ENCODE data around the gene ZDHHC17. TPM values are rescaled to one million over a fixed set of nuclear protein-coding genes. Genes with fewer than 3 reads are reported as not detected.

ZDHHC17 gene
- total RNA-seq, 1 donor from 2014 or later = 17.0 TPM

DNA sequence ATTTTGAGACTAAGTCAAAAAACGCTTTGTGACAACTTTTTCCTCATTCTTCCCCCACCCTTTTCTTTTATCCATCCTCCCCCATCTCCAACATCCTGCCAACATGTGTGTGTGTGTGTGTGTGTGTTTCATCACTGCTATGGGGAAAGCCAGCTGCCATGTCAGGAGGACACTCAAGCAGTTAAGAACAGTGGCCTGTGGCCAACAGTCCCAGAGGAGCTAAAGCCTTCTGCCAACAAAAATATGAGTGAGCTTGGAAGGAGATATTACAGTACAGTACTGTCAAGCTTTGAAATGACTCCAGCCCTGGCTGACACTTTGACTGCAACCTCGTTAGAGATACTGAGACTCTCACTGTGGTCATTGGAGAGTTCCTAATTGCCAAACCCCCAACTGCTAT lies 119.9 kb downstream of the ZDHHC17 start:
- peak; percentile 74 for DNase-seq

GRCh38 chr12:76888775-76889174 lies 124.9 kb downstream of the ZDHHC17 start:
- no peaks in the 10 kb centered on the region for H3K36me3 ChIP-seq
- H3K27ac ChIP-seq (replicated peaks) = no peak overlapping the region
- H3K27me3 ChIP-seq (ENCODE audit: low read depth) = no peaks in the 10 kb centered on the region
- no peak for DNase-seq
- peaks cover 6% of the 10 kb centered on the region for H3K9me3 ChIP-seq (replicated peaks)
- TF ChIP-seq, protein P1, sequence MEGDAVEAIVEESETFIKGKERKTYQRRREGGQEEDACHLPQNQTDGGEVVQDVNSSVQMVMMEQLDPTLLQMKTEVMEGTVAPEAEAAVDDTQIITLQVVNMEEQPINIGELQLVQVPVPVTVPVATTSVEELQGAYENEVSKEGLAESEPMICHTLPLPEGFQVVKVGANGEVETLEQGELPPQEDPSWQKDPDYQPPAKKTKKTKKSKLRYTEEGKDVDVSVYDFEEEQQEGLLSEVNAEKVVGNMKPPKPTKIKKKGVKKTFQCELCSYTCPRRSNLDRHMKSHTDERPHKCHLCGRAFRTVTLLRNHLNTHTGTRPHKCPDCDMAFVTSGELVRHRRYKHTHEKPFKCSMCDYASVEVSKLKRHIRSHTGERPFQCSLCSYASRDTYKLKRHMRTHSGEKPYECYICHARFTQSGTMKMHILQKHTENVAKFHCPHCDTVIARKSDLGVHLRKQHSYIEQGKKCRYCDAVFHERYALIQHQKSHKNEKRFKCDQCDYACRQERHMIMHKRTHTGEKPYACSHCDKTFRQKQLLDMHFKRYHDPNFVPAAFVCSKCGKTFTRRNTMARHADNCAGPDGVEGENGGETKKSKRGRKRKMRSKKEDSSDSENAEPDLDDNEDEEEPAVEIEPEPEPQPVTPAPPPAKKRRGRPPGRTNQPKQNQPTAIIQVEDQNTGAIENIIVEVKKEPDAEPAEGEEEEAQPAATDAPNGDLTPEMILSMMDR (IDR thresholded peaks at IDR 0.05; ENCODE audit: borderline replicate concordance) = no peak
- peaks cover 5% of the 10 kb centered on the region for H3K4me1 ChIP-seq
- H3K4me3 ChIP-seq = no peak overlapping the region
- intact Hi-C loops (cut with micrococcal nuclease) = no loop called here

More for the DNA sequence above, 119.9 kb downstream of the ZDHHC17 start:
- Histone ChIP-seq H3K9me3 (replicated peaks) (peaks cover 15% of the 10 kb centered on the region), H3K36me3 (no peaks in the 10 kb centered on the region), H3K4me3 (no peak overlapping the region), H3K27me3 (ENCODE audit: low read depth) (no peaks in the 10 kb centered on the region), H3K4me1 (peaks cover 27% of the 10 kb centered on the region), H3K27ac (replicated peaks) (peak overlapping the region; percentile 44)
- intact Hi-C loops (cut with micrococcal nuclease) = no loop called here
- TF ChIP-seq, protein P1 (IDR thresholded peaks at IDR 0.05; ENCODE audit: borderline replicate concordance) = no peak

- TF ChIP-seq, protein P1 (IDR thresholded peaks at IDR 0.05; ENCODE audit: borderline replicate concordance) = no peak
- no peak for DNase-seq
- H3K9me3 ChIP-seq (replicated peaks) = peaks cover 14% of the 10 kb centered on the region
- H3K4me1 ChIP-seq = no peaks in the 10 kb centered on the region
- H3K27ac ChIP-seq (replicated peaks) = no peak overlapping the region
- intact Hi-C loops (cut with micrococcal nuclease) = no loop called here
- no peak overlapping the region for H3K4me3 ChIP-seq
- no peaks in the 10 kb centered on the region for H3K27me3 ChIP-seq (ENCODE audit: low read depth)
- H3K36me3 ChIP-seq = no peaks in the 10 kb centered on the region
Observed at GRCh38 chr12:76890151-76891143, 126.5 kb downstream of the ZDHHC17 start.

GRCh38 chr12:76891609-76892008 lies 127.7 kb downstream of the ZDHHC17 start:
- peaks cover 14% of the 10 kb centered on the region for H3K9me3 ChIP-seq (replicated peaks)
- TF ChIP-seq, protein P1 (IDR thresholded peaks at IDR 0.05; ENCODE audit: borderline replicate concordance) = no peak
- intact Hi-C loops (cut with micrococcal nuclease) = no loop called here

DNA sequence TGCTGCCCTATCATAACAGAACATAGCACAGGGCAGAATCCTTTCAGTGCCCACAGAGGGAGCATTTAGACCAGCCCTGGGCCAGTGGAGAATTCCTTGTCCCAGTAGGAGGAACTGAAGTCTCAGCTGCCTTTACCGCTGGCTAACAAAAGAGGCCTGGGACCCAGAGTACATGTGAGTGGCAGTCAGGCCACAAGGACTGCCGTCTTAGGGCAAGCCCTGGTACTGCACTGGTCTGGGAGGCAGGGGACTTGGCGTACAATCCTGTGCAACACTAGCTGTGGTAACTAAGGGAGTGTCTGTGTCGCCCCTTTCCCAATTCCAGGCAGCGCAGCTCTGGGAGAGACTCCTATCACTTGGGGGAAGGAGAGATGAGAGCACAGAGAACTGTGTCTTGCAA lies 131.9 kb downstream of the ZDHHC17 start:
- no peak overlapping the region for H3K27ac ChIP-seq (replicated peaks)
- no peak for DNase-seq
- H3K36me3 ChIP-seq = no peaks in the 10 kb centered on the region
- H3K4me1 ChIP-seq = peaks cover 10% of the 10 kb centered on the region
- H3K27me3 ChIP-seq (ENCODE audit: low read depth) = no peaks in the 10 kb centered on the region
- intact Hi-C loops (cut with micrococcal nuclease) = no loop called here
- TF ChIP-seq, protein P1 (IDR thresholded peaks at IDR 0.05; ENCODE audit: borderline replicate concordance) = no peak
- no peak overlapping the region for H3K4me3 ChIP-seq
- H3K9me3 ChIP-seq (replicated peaks) = peaks cover 19% of the 10 kb centered on the region

More at GRCh38 chr12:76891609-76892008, 127.7 kb downstream of the ZDHHC17 start:
- Histone ChIP-seq H3K27ac (replicated peaks) (no peak overlapping the region), H3K4me3 (no peak overlapping the region), H3K27me3 (ENCODE audit: low read depth) (no peaks in the 10 kb centered on the region), H3K4me1 (no peaks in the 10 kb centered on the region), H3K36me3 (no peaks in the 10 kb centered on the region)
- no peak for DNase-seq

Measured in left ventricle myocardium inferior (tissue), 1 donor.